Natural killer cell (primary cell): ENCODE data around the gene VEGFB. TPM values are rescaled to one million over a fixed set of nuclear protein-coding genes. Genes with fewer than 3 reads are reported as not detected.

Experiments used
- ATAC-seq, 3 donors: fragments of 150-1000 bp in 2 of 3; fragments of 200-7000 bp in 1 of 3; cut with Tn5 transposase; 1 replicate in 1 of 3; 2 replicates in 2 of 3; pipeline ENCODE4 v1.10.0; 2021; ENCODE audit warnings: mild to moderate bottlenecking in 2 of 3, moderate library complexity in 2 of 3
- DNase-seq, 2 donors: peaks; one replicate each; pipeline versions ENCODE4 v3.0.0 to v3.0.0-alpha.2; 2013 to 2021; ENCODE audit warnings: mixed read lengths in 1 of 2
- H3K27ac ChIP-seq: one replicate; pipeline ENCODE4 v1.5.1; 2013; ENCODE audit warnings: mild to moderate bottlenecking, low read length
- H3K27me3 ChIP-seq: one replicate; pipeline ENCODE4 v1.6.1; 2013; ENCODE audit warnings: low read length; ENCODE audit not compliant: control insufficient read depth, insufficient read depth
- H3K36me3 ChIP-seq: one replicate; pipeline ENCODE4 v1.6.1; 2013; ENCODE audit warnings: low read length; ENCODE audit not compliant: control insufficient read depth, insufficient read depth
- H3K4me1 ChIP-seq: one replicate; pipeline ENCODE4 v1.6.1; 2013; ENCODE audit warnings: low read length; ENCODE audit not compliant: control insufficient read depth, insufficient read depth
- H3K4me3 ChIP-seq: one replicate; pipeline ENCODE4 v1.5.1; 2013; ENCODE audit warnings: low read length
- H3K9me3 ChIP-seq: one replicate; pipeline ENCODE4 v1.6.1; 2013; ENCODE audit warnings: low read length; ENCODE audit not compliant: control insufficient read depth, insufficient read depth
- H3K27ac Mint-ChIP-seq, 2 donors: one replicate each; pipeline ENCODE4 v1.8.0; 2022; ENCODE audit warnings: mild to moderate bottlenecking in 2 of 2, mixed read lengths in 2 of 2, moderate library complexity in 1 of 2
- H3K27me3 Mint-ChIP-seq, 2 donors: one replicate each; pipeline ENCODE4 v1.8.0; 2022; ENCODE audit warnings: low read depth in 2 of 2, mixed read lengths in 2 of 2
- H3K36me3 Mint-ChIP-seq: one replicate; pipeline ENCODE4 v1.8.0; 2022; ENCODE audit warnings: mixed read lengths
- H3K4me1 Mint-ChIP-seq, 2 donors: one replicate each; pipeline ENCODE4 v1.8.0; 2022; ENCODE audit warnings: mixed read lengths in 2 of 2
- H3K4me3 Mint-ChIP-seq: one replicate; pipeline ENCODE4 v1.8.0; 2022; ENCODE audit warnings: mild to moderate bottlenecking, moderate library complexity, mixed read lengths
- H3K9me3 Mint-ChIP-seq, 2 donors: one replicate each; pipeline ENCODE4 v1.8.0; 2022; ENCODE audit warnings: mixed read lengths in 2 of 2
- WGBS: methylation state at CpG from one replicate; pipeline ENCODE4 v1.1.7; 2013; ENCODE audit warnings: missing lambda C conversion rate; ENCODE audit not compliant: insufficient coverage; 5-methylcytosine and 5-hydroxymethylcytosine counted together
- intact Hi-C: fragments of 100-400 bp; cut with micrococcal nuclease; formaldehyde crosslinking; loops from one replicate; pipeline ENCODE4 v1.14.2; 2022
- total RNA-seq, 4 donors: library from RNA; stranded (reverse); fragments of 120-200 nt in 1 of 4; gene quantifications; one replicate each; pipeline versions ENCODE4 v1.2.3 to v1.2.4, GENCODE V29; 2013 to 2022
- TF ChIP-seq, protein P1 (sequence below): fragments of 200-600 bp; IDR thresholded peaks from one replicate; pipeline ENCODE4 v1.8.0; 2022; ENCODE audit warnings: antibody characterized with exemption

The VEGFB gene
- total RNA-seq, 3 donors from 2014 or later (not counting 1 experiment from before 2014, with no cell fraction given), result 30.7 to 38.7 (median 37.3) TPM

DNA sequence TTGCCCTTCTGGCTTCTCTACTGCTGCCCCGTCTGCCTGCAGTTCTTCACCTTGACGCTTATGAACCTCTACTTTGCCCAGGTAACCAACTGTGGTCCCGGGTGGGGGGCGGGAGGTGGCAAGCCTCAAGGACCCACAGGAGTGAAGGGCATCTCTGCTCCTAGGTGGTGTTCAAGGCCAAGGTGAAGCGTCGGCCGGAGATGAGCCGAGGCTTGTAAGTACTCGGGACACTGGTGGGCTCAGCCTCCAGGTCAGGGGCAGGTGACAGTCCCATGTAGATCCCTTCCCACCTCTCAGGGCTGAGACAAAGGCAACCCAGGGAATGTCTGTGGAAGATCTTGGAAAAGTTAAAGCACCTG, 52.4 kb downstream of the VEGFB start:
- Mint-ChIP-seq H3K9me3 (no peaks in the 10 kb centered on the region), H3K27me3 (peaks cover 7 to 9% of the 10 kb centered on the region in 2 donors), H3K36me3 (no peaks in the 10 kb centered on the region), H3K27ac (peak overlapping the region; percentile 85 to 96), H3K4me3 (peak overlapping the region; percentile 83), H3K4me1 (peaks cover 15 to 23% of the 10 kb centered on the region in 2 donors)
- no peaks in the 10 kb centered on the region for H3K36me3 ChIP-seq
- no peaks in the 10 kb centered on the region for H3K9me3 ChIP-seq
- H3K4me3 ChIP-seq, result no peak overlapping the region
- ATAC-seq (no peak), DNase-seq (no peak)
- TF ChIP-seq, protein P1, sequence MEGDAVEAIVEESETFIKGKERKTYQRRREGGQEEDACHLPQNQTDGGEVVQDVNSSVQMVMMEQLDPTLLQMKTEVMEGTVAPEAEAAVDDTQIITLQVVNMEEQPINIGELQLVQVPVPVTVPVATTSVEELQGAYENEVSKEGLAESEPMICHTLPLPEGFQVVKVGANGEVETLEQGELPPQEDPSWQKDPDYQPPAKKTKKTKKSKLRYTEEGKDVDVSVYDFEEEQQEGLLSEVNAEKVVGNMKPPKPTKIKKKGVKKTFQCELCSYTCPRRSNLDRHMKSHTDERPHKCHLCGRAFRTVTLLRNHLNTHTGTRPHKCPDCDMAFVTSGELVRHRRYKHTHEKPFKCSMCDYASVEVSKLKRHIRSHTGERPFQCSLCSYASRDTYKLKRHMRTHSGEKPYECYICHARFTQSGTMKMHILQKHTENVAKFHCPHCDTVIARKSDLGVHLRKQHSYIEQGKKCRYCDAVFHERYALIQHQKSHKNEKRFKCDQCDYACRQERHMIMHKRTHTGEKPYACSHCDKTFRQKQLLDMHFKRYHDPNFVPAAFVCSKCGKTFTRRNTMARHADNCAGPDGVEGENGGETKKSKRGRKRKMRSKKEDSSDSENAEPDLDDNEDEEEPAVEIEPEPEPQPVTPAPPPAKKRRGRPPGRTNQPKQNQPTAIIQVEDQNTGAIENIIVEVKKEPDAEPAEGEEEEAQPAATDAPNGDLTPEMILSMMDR, result no peak
- H3K27me3 ChIP-seq, result peaks cover 11% of the 10 kb centered on the region
- no peak overlapping the region for H3K27ac ChIP-seq
- intact Hi-C loops, result no loop called here
- H3K4me1 ChIP-seq, result peaks cover 27% of the 10 kb centered on the region
- 97% methylated on average over 9 of the region's 9 CpGs for WGBS

DNA sequence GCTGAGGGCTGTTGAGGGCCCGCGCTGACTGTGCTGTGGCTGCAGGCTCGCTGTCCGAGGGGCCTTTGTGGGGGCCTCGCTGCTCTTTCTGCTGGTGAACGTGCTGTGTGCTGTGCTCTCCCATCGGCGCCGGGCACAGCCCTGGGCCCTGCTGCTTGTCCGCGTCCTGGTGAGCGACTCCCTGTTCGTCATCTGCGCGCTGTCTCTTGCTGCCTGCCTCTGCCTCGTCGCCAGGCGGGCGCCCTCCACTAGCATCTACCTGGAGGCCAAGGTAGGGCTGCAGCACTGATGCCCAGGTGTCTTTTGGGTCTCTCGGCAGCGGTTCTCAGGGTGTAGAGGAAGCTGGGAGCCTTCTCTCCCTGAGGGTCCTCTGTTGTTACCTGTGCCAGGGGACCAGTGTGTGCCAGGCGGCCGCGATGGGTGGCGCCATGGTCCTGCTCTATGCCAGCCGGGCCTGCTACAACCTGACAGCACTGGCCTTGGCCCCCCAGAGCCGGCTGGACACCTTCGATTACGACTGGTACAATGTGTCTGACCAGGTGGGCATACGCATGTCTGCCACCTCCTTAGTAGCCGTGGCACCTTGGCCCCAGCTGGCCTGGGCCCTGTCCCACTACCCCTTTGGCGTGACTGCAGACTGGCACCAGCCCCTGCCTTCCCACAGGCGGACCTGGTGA, 53.4 kb downstream of the VEGFB start:
- peaks cover 7 to 13% of the 10 kb centered on the region in 2 donors for H3K27me3 Mint-ChIP-seq
- no peak overlapping the region for H3K4me3 Mint-ChIP-seq
- WGBS, result 97% methylated on average over 33 of the region's 33 CpGs
- H3K9me3 ChIP-seq, result no peaks in the 10 kb centered on the region
- TF ChIP-seq, protein P1, result no peak
- H3K27ac Mint-ChIP-seq, result no peak overlapping the region
- no peaks in the 10 kb centered on the region for H3K36me3 ChIP-seq
- peaks cover 33% of the 10 kb centered on the region for H3K4me1 ChIP-seq
- H3K27me3 ChIP-seq, result peaks cover 17% of the 10 kb centered on the region
- H3K27ac ChIP-seq, result no peak overlapping the region
- H3K4me3 ChIP-seq, result no peak overlapping the region
- intact Hi-C loops, result no loop called here
- no peaks in the 10 kb centered on the region for H3K36me3 Mint-ChIP-seq
- H3K4me1 Mint-ChIP-seq, result peaks cover 13 to 29% of the 10 kb centered on the region in 2 donors
- H3K9me3 Mint-ChIP-seq, result no peaks in the 10 kb centered on the region
- ATAC-seq (no peak), DNase-seq (no peak)

- Mint-ChIP-seq H3K36me3 (no peaks in the 10 kb centered on the region), H3K27me3 (peaks cover 7 to 18% of the 10 kb centered on the region in 2 donors), H3K4me1 (peaks cover 13 to 29% of the 10 kb centered on the region in 2 donors), H3K4me3 (no peak overlapping the region), H3K9me3 (no peaks in the 10 kb centered on the region), H3K27ac (no peak overlapping the region)
- peaks cover 32% of the 10 kb centered on the region for H3K4me1 ChIP-seq
- intact Hi-C loops, result no loop called here
- no peak for ATAC-seq
- TF ChIP-seq, protein P1, result no peak
- no peak for DNase-seq
- H3K4me3 ChIP-seq, result no peak overlapping the region
- no peaks in the 10 kb centered on the region for H3K36me3 ChIP-seq
- WGBS, result 87% methylated on average over 9 of the region's 9 CpGs
- peaks cover 20% of the 10 kb centered on the region for H3K27me3 ChIP-seq
- H3K27ac ChIP-seq, result no peak overlapping the region
- H3K9me3 ChIP-seq, result no peaks in the 10 kb centered on the region
Observed at GRCh38 chr11:64288353-64288750, 54.0 kb downstream of the VEGFB start.

Other genes with a start within 250 kb of the VEGFB start
- gene OTUB1, start 248.1 kb upstream of the VEGFB start, total RNA-seq, result 10 to 100 TPM; 73.6 to 88.9 (median 82.4) TPM
- not detected for gene FLRT1, start 198.7 kb upstream of the VEGFB start, total RNA-seq
- gene MACROD1, start 68.5 kb upstream of the VEGFB start, total RNA-seq, result 1 to 10 TPM in 2 of 3 donors, under 1 TPM in 1; 0.73 to 3.3 (median 1.8) TPM
- 100 to 1,000 TPM in 1 of 3 donors, 10 to 100 TPM in 2; 80.9 to 110 (median 85.1) TPM for gene STIP1, start 48.4 kb upstream of the VEGFB start, total RNA-seq
- 100 to 1,000 TPM; 194 to 202 (median 196) TPM for gene FERMT3, start 27.9 kb upstream of the VEGFB start, total RNA-seq
- 10 to 100 TPM; 22.7 to 30.8 (median 28.5) TPM for gene TRPT1, start 8.4 kb upstream of the VEGFB start, total RNA-seq
- 10 to 100 TPM; 59.1 to 79.1 (median 74.8) TPM for gene NUDT22, start 8.3 kb upstream of the VEGFB start, total RNA-seq
- 10 to 100 TPM; 45.0 to 47.0 (median 46.6) TPM for gene DNAJC4, start 4.0 kb upstream of the VEGFB start, total RNA-seq
- 10 to 100 TPM; 26.4 to 39.3 (median 30.3) TPM for gene FKBP2, start 6.5 kb downstream of the VEGFB start, total RNA-seq
- 10 to 100 TPM; 16.9 to 21.3 (median 21.0) TPM for gene PPP1R14B, start 12.4 kb downstream of the VEGFB start, total RNA-seq
- 1 to 10 TPM; 5.4 to 7.6 (median 5.5) TPM for gene PLCB3, start 16.9 kb downstream of the VEGFB start, total RNA-seq
- 10 to 100 TPM; 30.6 to 35.8 (median 31.6) TPM for gene BAD, start 50.1 kb downstream of the VEGFB start, total RNA-seq
- gene GPR137, start 51.3 kb downstream of the VEGFB start, total RNA-seq, result 10 to 100 TPM; 29.1 to 61.3 (median 34.4) TPM
- under 1 TPM in 2 of 3 donors, not detected in 1; 0.30 to 0.86 TPM for gene KCNK4, start 56.7 kb downstream of the VEGFB start, total RNA-seq
- gene CATSPERZ, start 65.8 kb downstream of the VEGFB start, total RNA-seq, result under 1 TPM in 2 of 3 donors, not detected in 1; 0.80 to 0.90 TPM
- 10 to 100 TPM; 47.1 to 51.3 (median 50.0) TPM for gene ESRRA, start 70.9 kb downstream of the VEGFB start, total RNA-seq
- 100 to 1,000 TPM in 2 of 3 donors, 10 to 100 TPM in 1; 98.4 to 106 (median 105) TPM for gene TRMT112, start 83.0 kb downstream of the VEGFB start, total RNA-seq
- 100 to 1,000 TPM in 1 of 3 donors, 10 to 100 TPM in 2; 85.9 to 104 (median 88.8) TPM for gene PRDX5, start 83.5 kb downstream of the VEGFB start, total RNA-seq
- gene CCDC88B, start 105.6 kb downstream of the VEGFB start, total RNA-seq, result 100 to 1,000 TPM; 262 to 276 (median 272) TPM
- 10 to 100 TPM; 27.6 to 36.0 (median 34.4) TPM for gene RPS6KA4, start 124.6 kb downstream of the VEGFB start, total RNA-seq